HG03565 (cell line): ENCODE data around the gene VDAC1.

Source experiments
- ATAC-seq: cut with Tn5 transposase; IDR thresholded peaks from one replicate; pipeline ENCODE4 v1.9.1; 2021; ENCODE audit warnings: mild to moderate bottlenecking, moderate library complexity; ENCODE audit not compliant: unreplicated experiment

Gene VDAC1

GRCh38 chr5:133930061-133930812 is 74.5 kb downstream of the VDAC1 start:
- ATAC-seq, result peak; percentile 47

GRCh38 chr5:133928587-133929393 is 76.0 kb downstream of the VDAC1 start:
- peak; percentile 29 for ATAC-seq

GRCh38 chr5:133927300-133928180 is 77.2 kb downstream of the VDAC1 start:
- no peak for ATAC-seq

- no peak for ATAC-seq
These were observed 78.1 kb downstream of the VDAC1 start for GRCh38 chr5:133926489-133927299.

GRCh38 chr5:133925866-133926488 is 78.8 kb downstream of the VDAC1 start:
- no peak for ATAC-seq

- no peak for ATAC-seq
These were observed 79.5 kb downstream of the VDAC1 start for GRCh38 chr5:133925269-133925668.

GRCh38 chr5:133924221-133924920 is 80.4 kb downstream of the VDAC1 start:
- no peak for ATAC-seq

GRCh38 chr5:133921979-133922378 is 82.8 kb downstream of the VDAC1 start:
- ATAC-seq, result no peak
